SK-N-SH treated with all-trans-retinoic acid at 6 μM for 48 hours (cell line): ENCODE data around the gene TWIST1.

Experiments used
- ATAC-seq: fragments of 200-7000 bp; cut with Tn5 transposase; 3 replicates; pipeline ENCODE4 v1.9.1; 2020; ENCODE audit warnings: mild to moderate bottlenecking, moderate library complexity
- BACH2 ChIP-seq: fragments of 250-450 bp; sonication (Bioruptor Pico); IDR thresholded peaks from 2 replicates; pipeline ENCODE4 v1.9.0; 2021; ENCODE audit warnings: mild to moderate bottlenecking, borderline replicate concordance
- CSRNP3 ChIP-seq: fragments of 250-450 bp; sonication (Bioruptor Pico); IDR thresholded peaks from 2 replicates; pipeline ENCODE4 v1.5.1; 2021; ENCODE audit warnings: mild to moderate bottlenecking, moderate library complexity
- ESRRG ChIP-seq: fragments of 250-450 bp; sonication (Bioruptor Pico); IDR thresholded peaks from 2 replicates; pipeline ENCODE4 v1.6.1; 2021; ENCODE audit warnings: mild to moderate bottlenecking
- ISL1 ChIP-seq: fragments of 250-450 bp; sonication (Bioruptor Pico); IDR thresholded peaks from 2 replicates; pipeline ENCODE4 v2.1.2; 2022; ENCODE audit warnings: mild to moderate bottlenecking, moderate library complexity
- OSR1 ChIP-seq: fragments of 250-450 bp; sonication (Bioruptor Pico); IDR thresholded peaks from 2 replicates; pipeline ENCODE4 v1.8.0; 2022; ENCODE audit warnings: moderate library complexity, mild to moderate bottlenecking, inconsistent platforms
- PATZ1 ChIP-seq: fragments of 250-450 bp; sonication (Bioruptor Pico); IDR thresholded peaks from 2 replicates; pipeline ENCODE4 v1.8.0; 2020; ENCODE audit warnings: mild to moderate bottlenecking, moderate library complexity, borderline replicate concordance
- POU6F1 ChIP-seq: fragments of 250-450 bp; sonication (Bioruptor Pico); IDR thresholded peaks from 2 replicates; pipeline ENCODE4 v1.8.0; 2021; ENCODE audit warnings: low read depth, mild to moderate bottlenecking, moderate library complexity, borderline replicate concordance
- PPARA ChIP-seq: fragments of 250-450 bp; sonication (Bioruptor Pico); IDR thresholded peaks from 2 replicates; pipeline ENCODE4 v1.5.0; 2020; ENCODE audit warnings: mild to moderate bottlenecking, borderline replicate concordance
- SNAI2 ChIP-seq: fragments of 250-450 bp; sonication (Bioruptor Pico); IDR thresholded peaks from 2 replicates; pipeline ENCODE4 v1.5.0; 2020; ENCODE audit warnings: mild to moderate bottlenecking, moderate library complexity
- TOX ChIP-seq: fragments of 250-450 bp; sonication (Bioruptor Pico); IDR thresholded peaks from 2 replicates; pipeline ENCODE4 v1.8.0; 2021; ENCODE audit warnings: mild to moderate bottlenecking, moderate library complexity, borderline replicate concordance
- TSHZ2 ChIP-seq: fragments of 250-450 bp; sonication (Bioruptor Pico); IDR thresholded peaks from 2 replicates; pipeline ENCODE4 v1.5.0; 2020; ENCODE audit warnings: mild to moderate bottlenecking, moderate library complexity
- ZC3H10 ChIP-seq: fragments of 250-450 bp; sonication (Bioruptor Pico); IDR thresholded peaks from 2 replicates; pipeline ENCODE4 v1.5.1; 2021; ENCODE audit warnings: mild to moderate bottlenecking, moderate library complexity
- ZFP30 ChIP-seq: fragments of 450-650 bp; formaldehyde crosslinking; IDR thresholded peaks from 2 replicates; pipeline ENCODE4 v1.5.0; 2022; ENCODE audit warnings: mild to moderate bottlenecking, moderate library complexity
- ZNF70 ChIP-seq: fragments of 450-650 bp; formaldehyde crosslinking; IDR thresholded peaks from 2 replicates; pipeline ENCODE4 v1.5.0; 2020; ENCODE audit warnings: mild to moderate bottlenecking, moderate library complexity
- ZNF8 ChIP-seq: fragments of 450-650 bp; formaldehyde crosslinking; IDR thresholded peaks from 2 replicates; pipeline ENCODE4 v1.5.0; 2020; ENCODE audit warnings: mild to moderate bottlenecking, moderate library complexity

The TWIST1 gene

GRCh38 chr7:19079066-19079465 is 38.4 kb downstream of the TWIST1 start:
- TF ChIP-seq ZNF70 (no peak), ESRRG (CRISPR knock-in tag) (no peak), ZC3H10 (CRISPR knock-in tag) (no peak), ISL1 (CRISPR knock-in tag) (no peak), PATZ1 (CRISPR knock-in tag) (no peak), OSR1 (no peak), BACH2 (CRISPR knock-in tag) (no peak), ZFP30 (CRISPR knock-in tag) (no peak), PPARA (CRISPR knock-in tag) (no peak), TSHZ2 (CRISPR knock-in tag) (no peak), POU6F1 (CRISPR knock-in tag) (no peak), TOX (CRISPR knock-in tag) (no peak)
- TF ChIP-seq, all 23 proteins: peak for 0
- peak; percentile 53 for ATAC-seq

GRCh38 chr7:19069842-19070241 is 47.6 kb downstream of the TWIST1 start:
- TF ChIP-seq TSHZ2 (CRISPR knock-in tag) (no peak), ZNF70 (no peak), POU6F1 (CRISPR knock-in tag) (no peak), PATZ1 (CRISPR knock-in tag) (no peak), CSRNP3 (CRISPR knock-in tag) (no peak), SNAI2 (no peak), ZNF8 (no peak)
- ATAC-seq = peak; percentile 63
